Kidney (tissue), 14 donors: ENCODE results near the gene LAMTOR2. TPM values are rescaled to one million over a fixed set of nuclear protein-coding genes. Genes with fewer than 3 reads are reported as not detected.
A peak's percentile ranks its signal among the peaks of the same experiment; 100 is the strongest.

Source experiments
- DNase-seq, 5 donors: peaks; one replicate each; pipeline ENCODE4 v3.0.0-alpha.2; 2013 to 2020
- FAIRE-seq: peaks from 2 replicates; lab custom pipeline; 2012; peaks lifted over from hg19 to GRCh38; lab: Jason Lieb, UNC
- H3K27ac ChIP-seq, 2 donors: one replicate each; pipeline ENCODE4 v1.7.0; 2013; ENCODE audit warnings: low read depth in 2 of 2, low read length in 2 of 2, inconsistent platforms in 1 of 2
- H3K27me3 ChIP-seq: one replicate; pipeline ENCODE4 v1.7.1; 2013; ENCODE audit warnings: low read length, inconsistent platforms; ENCODE audit not compliant: control insufficient read depth, insufficient read depth
- H3K36me3 ChIP-seq, 3 donors: one replicate each; pipeline versions ENCODE4 v1.7.0 to v1.7.1; 2013; ENCODE audit warnings: low read length in 3 of 3, control low read depth in 1 of 3, inconsistent platforms in 1 of 3; ENCODE audit not compliant: insufficient read depth in 3 of 3, control insufficient read depth in 2 of 3
- H3K4me1 ChIP-seq, 3 donors: one replicate each; pipeline versions ENCODE4 v1.7.0 to v1.7.1; 2013; ENCODE audit warnings: low read length in 3 of 3, inconsistent platforms in 1 of 3, low read depth in 1 of 3; ENCODE audit not compliant: control insufficient read depth in 2 of 3, insufficient read depth in 2 of 3
- H3K4me3 ChIP-seq, 3 donors: one replicate each; pipeline versions ENCODE4 v1.7.0 to v1.8.1; 2013; ENCODE audit warnings: low read length in 3 of 3, control low read depth in 1 of 3, inconsistent platforms in 1 of 3
- H3K9ac ChIP-seq, 3 donors: one replicate each; pipeline versions ENCODE4 v1.7.0 to v1.7.1; 2013; ENCODE audit warnings: low read length in 3 of 3, control low read depth in 1 of 3, inconsistent platforms in 1 of 3
- H3K9me3 ChIP-seq, 3 donors: one replicate each; pipeline versions ENCODE4 v1.7.0 to v1.7.1; 2013; ENCODE audit warnings: low read length in 3 of 3, control low read depth in 1 of 3, inconsistent platforms in 1 of 3; ENCODE audit not compliant: control insufficient read depth in 2 of 3, insufficient read depth in 1 of 3
- intact Hi-C: fragments of 100-400 bp; cut with DNase I; formaldehyde crosslinking; loops from one replicate; pipeline ENCODE4 v1.11.1; 2022
- polyA plus RNA-seq: library from polyadenylated mRNA; stranded (reverse); fragments of 350-450 nt; fragmentation: Illumina TruSeq; extraction: RNeasy Lipid Tissue Mini Kit (QIAGEN cat#74804); gene quantifications from one replicate; pipeline ENCODE4 v1.2.3, GENCODE V29; 2014; ENCODE audit warnings: low read depth, low replicate concordance; ENCODE audit not compliant: insufficient read depth
- total RNA-seq: library from RNA; stranded (reverse); fragmentation: NEBNext Ultra II Directional; extraction: Animal tissue kit (Norgen Biotek cat#: 25700); gene quantifications from one replicate; pipeline ENCODE4 v1.2.1, GENCODE V29; 2021
- TF ChIP-seq, protein P1 (sequence below): IDR thresholded peaks from 3 replicates; pipeline ENCODE4 v1.5.1; 2012; ENCODE audit warnings: mild to moderate bottlenecking, moderate library complexity, borderline replicate concordance; ENCODE audit not compliant: insufficient read depth; ENCODE audit errors: extremely low read depth
- donor health status: control.
- donor health status: control.
- donor health status: control.
- donor health status: control.
- donor health status: control.
- donor health status: DM: yes; HTN: yes; CAD: no.
- donor health status: Normal renal cell carcinoma (clear cell type).

LAMTOR2 gene
- total and polyA plus RNA-seq, 2 donors from 2014 or later, result 50.8 to 200 TPM

DNA sequence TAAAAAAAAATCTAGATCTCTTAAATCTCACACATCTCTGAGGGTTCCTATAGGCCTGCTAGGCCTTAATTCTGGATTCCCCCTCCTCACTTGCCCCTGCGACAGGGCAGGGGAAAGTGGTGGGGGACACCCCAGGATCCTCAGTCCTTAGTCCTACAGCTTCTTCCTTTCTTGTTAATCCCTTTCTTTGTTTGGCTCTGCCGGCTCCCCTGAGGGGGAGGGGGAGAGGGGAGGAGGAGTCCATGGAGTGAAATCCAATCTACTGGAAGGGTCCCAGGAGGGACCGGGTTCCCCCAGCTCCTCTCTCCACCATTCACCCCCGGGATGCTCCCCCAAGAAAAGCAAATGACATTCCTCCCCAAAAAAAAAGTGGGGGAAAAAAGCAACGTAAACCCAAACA is 19.2 kb downstream of the LAMTOR2 start:
- TF ChIP-seq, protein P1, sequence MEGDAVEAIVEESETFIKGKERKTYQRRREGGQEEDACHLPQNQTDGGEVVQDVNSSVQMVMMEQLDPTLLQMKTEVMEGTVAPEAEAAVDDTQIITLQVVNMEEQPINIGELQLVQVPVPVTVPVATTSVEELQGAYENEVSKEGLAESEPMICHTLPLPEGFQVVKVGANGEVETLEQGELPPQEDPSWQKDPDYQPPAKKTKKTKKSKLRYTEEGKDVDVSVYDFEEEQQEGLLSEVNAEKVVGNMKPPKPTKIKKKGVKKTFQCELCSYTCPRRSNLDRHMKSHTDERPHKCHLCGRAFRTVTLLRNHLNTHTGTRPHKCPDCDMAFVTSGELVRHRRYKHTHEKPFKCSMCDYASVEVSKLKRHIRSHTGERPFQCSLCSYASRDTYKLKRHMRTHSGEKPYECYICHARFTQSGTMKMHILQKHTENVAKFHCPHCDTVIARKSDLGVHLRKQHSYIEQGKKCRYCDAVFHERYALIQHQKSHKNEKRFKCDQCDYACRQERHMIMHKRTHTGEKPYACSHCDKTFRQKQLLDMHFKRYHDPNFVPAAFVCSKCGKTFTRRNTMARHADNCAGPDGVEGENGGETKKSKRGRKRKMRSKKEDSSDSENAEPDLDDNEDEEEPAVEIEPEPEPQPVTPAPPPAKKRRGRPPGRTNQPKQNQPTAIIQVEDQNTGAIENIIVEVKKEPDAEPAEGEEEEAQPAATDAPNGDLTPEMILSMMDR, result no peak
- intact Hi-C loops, result no loop called here
- Histone ChIP-seq H3K9ac (no peak overlapping the region), H3K4me3 (no peak overlapping the region), H3K4me1 (peaks cover 0 to 4% (median 0%) of the 10 kb centered on the region in 3 donors), H3K9me3 (no peaks in the 10 kb centered on the region), H3K27ac (no peak overlapping the region), H3K36me3 (peaks cover 0 to 2% (median 0%) of the 10 kb centered on the region in 3 donors), H3K27me3 (no peaks in the 10 kb centered on the region)
- FAIRE-seq, result no peak
- DNase-seq, result peak in 3 of 5 donors; percentile 66 to 79 (median 69)

DNA sequence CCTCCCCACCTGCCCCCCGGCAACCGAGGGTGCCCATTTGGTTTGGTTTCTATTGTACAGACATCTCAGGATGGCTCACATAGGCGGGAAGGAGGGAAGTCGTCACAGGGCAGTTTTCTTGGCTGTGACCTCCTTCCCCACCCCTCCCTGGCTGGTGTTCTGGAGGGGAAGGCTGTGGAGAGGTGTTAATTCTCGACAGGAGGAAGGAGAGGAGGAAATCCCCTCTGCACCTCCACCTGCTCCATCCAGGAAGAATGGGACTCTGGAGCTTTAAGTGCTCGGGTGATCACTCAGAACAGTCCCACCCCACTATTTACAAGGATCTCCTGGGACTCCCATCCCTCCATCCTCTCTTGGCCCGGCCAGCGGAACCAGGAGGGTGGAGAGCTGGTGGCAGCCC is 20.1 kb downstream of the LAMTOR2 start:
- no peak overlapping the region for H3K27ac ChIP-seq
- H3K9ac ChIP-seq, result no peak overlapping the region
- DNase-seq (no peak), FAIRE-seq (no peak)
- no peaks in the 10 kb centered on the region for H3K9me3 ChIP-seq
- peaks cover 0 to 2% (median 0%) of the 10 kb centered on the region in 3 donors for H3K36me3 ChIP-seq
- intact Hi-C loops, result no loop called here
- TF ChIP-seq, protein P1, result no peak
- no peak overlapping the region for H3K4me3 ChIP-seq
- H3K27me3 ChIP-seq, result no peaks in the 10 kb centered on the region
- H3K4me1 ChIP-seq, result peaks cover 0 to 4% (median 0%) of the 10 kb centered on the region in 3 donors

DNA sequence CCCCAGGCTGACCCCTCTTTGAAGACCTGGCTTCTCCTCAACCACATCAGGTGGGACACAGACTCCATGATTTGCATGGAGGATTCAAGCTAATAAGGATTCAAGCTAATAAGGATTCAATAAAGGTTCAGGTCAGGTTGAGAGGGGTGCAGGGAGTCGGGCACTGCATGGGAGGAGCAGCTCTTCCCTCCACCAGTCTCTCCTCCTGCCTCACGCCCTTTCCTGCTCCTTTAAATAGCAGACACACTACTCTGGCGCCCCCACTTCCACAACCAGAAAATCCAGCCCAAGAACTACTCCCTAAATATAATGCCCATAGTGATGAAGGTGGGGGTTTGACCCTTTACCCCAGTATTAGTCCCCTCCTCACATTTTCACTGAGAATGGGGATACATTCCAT is 20.6 kb downstream of the LAMTOR2 start:
- FAIRE-seq, result no peak
- Histone ChIP-seq H3K4me1 (peaks cover 0 to 4% (median 0%) of the 10 kb centered on the region in 3 donors), H3K36me3 (peaks cover 0 to 2% (median 0%) of the 10 kb centered on the region in 3 donors), H3K4me3 (no peak overlapping the region), H3K27ac (no peak overlapping the region), H3K9ac (peak overlapping the region in 1 of 3 donors; percentile 1), H3K27me3 (no peaks in the 10 kb centered on the region), H3K9me3 (no peaks in the 10 kb centered on the region)
- TF ChIP-seq, protein P1, result no peak
- DNase-seq, result no peak
- intact Hi-C loops, result no loop called here

DNA sequence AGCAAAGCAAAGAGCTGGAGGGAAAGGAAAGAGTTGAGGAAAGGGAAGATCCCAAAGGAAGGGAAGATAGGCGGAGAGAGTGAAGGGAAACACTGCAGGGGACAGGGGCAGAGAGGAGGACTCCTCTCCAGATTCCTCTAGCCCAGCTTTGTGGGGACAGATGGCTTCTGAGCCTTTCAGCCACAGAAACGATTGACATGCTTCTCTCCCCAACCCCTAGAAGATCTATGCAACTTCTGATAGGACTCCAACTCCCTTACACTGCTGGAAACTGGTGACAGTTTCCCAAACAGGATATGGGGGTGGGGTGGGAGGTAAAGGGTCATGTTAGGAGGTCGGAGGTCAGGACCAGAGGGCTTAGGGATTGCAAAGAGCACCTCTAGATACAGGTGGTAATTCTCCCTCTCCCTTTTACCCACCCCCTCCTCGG is 21.2 kb downstream of the LAMTOR2 start:
- H3K27me3 ChIP-seq, result no peaks in the 10 kb centered on the region
- FAIRE-seq (no peak), DNase-seq (no peak)
- no peak overlapping the region for H3K27ac ChIP-seq
- peak overlapping the region in 2 of 3 donors; percentile 76 to 79 for H3K4me3 ChIP-seq
- peak overlapping the region in 1 of 3 donors; percentile 1 for H3K9ac ChIP-seq
- intact Hi-C loops, result no loop called here
- H3K4me1 ChIP-seq, result peaks cover 0 to 4% (median 0%) of the 10 kb centered on the region in 3 donors
- H3K36me3 ChIP-seq, result peaks cover 0 to 2% (median 0%) of the 10 kb centered on the region in 3 donors
- no peaks in the 10 kb centered on the region for H3K9me3 ChIP-seq
- TF ChIP-seq, protein P1, result no peak
